Hepatic stellate cell (primary cell): Measurements from ENCODE around the gene PCDHB6.
A peak's percentile ranks its signal among the peaks of the same experiment; 100 is the strongest.
"Not testable (repeated sequence)": the region's sequence is repeated elsewhere in the genome, so short reads cannot be mapped to it uniquely, and the experiment has no call there.

Experiments used
- DNase-seq: peaks from one replicate; pipeline ENCODE4 v3.0.0; 2011; ENCODE audit warnings: low spot score

The PCDHB6 gene

DNA sequence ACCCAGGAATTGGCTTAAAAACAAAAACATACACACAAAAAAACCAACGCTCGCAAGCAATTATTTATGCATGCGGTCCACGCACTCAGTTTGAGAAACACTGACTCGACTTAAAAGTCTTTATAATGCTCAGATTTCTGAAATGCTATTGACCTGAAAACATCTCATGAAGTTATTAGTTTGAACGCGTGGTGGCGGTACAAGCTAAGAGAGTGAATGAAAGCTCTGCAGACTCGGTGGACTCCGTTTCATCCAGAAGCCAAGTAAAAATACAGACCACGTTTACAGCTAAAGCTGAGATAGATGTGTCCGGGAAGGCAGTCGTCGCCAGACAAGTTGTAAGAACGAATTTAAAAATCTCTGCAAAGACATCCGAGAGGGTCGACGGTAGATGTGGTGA, at the start of gene PCDHB6:
Gene PCDHB6, plus strand, starts transcription at position 246 of the 400 bp plus-strand sequence. CDS start 201 bp downstream, outside the sequence.
- DNase-seq, result peak; percentile 49

DNA sequence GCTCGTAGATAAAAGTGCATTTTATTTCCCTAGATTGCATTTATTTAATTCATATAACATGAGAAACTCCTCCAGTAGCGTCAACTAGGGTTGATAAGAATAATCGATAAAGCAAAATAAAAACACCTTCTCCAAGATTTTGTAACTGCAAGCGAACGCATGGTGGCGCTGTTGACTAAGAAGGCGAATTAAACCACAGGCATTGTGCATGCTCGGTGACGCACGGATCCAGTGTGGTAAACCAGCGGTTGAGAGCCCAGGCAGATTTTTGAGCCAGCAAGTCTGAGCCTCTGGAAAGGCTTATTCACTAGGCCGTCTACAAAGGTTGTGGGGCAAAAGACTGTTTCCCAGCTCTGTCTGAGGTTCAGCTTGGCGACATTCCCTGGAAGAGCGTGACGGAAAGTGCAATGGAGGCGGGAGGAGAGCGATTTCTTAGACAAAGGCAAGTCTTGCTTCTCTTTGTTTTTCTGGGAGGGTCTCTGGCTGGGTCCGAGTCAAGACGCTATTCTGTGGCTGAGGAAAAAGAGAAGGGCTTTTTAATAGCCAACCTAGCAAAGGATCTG, 49.5 kb upstream of the PCDHB6 start, which contains the start of gene PCDHB3:
Gene PCDHB3, plus strand, starts transcription at position 231 of the 563 bp plus-strand sequence. Its CDS starts 177 bp downstream, at position 408.
- peak; percentile 22 for DNase-seq

DNA sequence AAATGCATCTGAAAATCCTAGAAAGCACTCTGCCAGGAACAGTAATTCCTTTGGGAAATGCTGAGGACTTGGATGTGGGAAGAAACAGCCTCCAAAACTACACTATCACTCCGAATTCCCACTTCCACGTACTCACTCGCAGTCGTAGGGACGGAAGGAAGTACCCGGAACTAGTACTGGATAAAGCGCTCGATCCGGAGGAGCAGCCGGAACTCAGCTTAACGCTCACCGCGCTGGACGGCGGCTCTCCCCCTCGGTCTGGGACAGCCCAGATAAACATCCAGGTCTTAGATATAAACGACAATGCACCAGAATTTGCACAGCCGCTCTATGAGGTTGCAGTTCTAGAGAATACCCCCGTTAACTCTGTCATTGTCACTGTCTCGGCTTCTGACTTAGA, 48.8 kb upstream of the PCDHB6 start:
- DNase-seq, result no peak

DNA sequence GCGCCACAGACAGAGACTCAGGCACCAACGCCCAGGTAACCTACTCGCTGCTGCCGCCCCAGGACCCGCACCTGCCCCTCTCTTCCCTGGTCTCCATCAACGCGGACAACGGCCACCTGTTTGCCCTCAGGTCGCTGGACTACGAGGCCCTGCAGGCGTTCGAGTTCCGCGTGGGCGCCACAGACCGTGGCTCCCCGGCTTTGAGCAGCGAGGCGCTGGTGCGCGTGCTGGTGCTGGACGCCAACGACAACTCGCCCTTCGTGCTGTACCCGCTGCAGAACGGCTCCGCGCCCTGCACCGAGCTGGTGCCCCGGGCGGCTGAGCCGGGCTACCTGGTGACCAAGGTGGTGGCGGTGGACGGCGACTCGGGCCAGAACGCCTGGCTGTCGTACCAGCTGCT, 47.8 kb upstream of the PCDHB6 start:
- DNase-seq, result not testable (repeated sequence)

DNA sequence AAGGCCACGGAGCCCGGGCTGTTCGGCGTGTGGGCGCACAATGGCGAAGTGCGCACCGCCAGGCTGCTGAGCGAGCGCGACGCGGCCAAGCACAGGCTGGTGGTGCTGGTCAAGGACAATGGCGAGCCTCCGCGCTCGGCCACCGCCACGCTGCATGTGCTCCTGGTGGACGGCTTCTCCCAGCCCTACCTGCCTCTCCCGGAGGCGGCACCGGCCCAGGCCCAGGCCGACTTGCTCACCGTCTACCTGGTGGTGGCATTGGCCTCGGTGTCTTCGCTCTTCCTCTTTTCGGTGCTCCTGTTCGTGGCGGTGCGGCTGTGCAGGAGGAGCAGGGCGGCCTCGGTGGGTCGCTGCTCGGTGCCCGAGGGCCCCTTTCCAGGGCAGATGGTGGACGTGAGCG, 47.4 kb upstream of the PCDHB6 start:
- not testable (repeated sequence) for DNase-seq

DNA sequence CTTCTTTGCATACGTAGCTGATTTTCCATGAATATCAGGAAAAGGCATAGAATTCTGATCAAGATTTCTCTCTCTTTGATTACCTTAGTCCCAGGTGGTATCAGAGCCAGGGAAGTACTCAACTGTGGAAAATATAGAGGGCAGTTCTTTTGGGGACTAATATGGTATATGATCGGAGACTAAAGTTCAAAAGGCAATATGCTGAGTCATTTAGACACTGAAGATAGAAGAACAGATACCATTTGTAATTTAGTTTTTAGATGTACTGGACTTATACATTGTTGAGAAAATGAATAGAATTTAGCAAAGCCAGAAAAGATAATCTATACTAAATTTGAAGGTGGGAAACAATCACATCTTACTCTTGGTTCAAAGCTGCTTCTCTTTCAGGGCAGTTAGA, 44.5 kb upstream of the PCDHB6 start:
- DNase-seq, result no peak

DNA sequence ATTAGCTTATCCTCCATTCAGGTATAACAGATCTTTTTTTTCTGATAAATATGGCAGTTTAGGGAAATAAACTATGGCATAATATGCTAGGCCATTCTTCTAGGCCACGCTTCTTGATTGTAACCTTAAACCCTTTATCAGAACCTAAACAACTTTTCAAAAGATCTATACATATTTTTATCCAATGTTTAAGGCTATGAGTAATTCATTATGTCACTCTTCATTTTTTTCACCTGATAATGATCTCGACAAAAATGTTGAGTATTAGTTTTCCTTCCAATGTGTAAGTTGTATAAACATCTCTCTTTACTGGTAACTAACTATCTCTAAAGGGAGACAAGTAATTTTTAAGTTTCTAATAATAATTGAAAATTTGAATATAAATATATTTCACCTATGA, 30.6 kb upstream of the PCDHB6 start:
- no peak for DNase-seq

DNA sequence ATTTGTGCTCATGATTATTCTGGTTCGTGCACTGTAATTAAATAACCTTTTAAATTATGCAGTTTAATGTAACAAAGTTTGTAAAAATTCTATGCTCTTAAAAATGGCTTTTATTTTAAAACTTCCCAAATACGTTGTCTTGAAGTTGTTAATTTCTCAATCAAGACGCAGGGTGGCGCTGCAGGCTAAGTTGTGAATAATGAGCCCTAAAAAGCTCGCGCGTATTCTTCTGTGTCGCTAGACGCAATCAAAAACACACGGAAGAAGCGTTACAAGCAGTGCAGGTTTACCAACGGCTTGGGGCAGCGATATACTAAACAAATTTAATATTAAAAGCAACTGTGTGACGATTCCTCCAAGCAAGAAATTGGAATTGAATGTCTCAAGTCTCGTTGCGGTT, 28.3 kb upstream of the PCDHB6 start, which contains the start of gene PCDHB4:
Gene PCDHB4, plus strand, starts transcription at position 256 of the 400 bp plus-strand sequence. CDS start 181 bp downstream, outside the sequence.
- DNase-seq, result no peak

DNA sequence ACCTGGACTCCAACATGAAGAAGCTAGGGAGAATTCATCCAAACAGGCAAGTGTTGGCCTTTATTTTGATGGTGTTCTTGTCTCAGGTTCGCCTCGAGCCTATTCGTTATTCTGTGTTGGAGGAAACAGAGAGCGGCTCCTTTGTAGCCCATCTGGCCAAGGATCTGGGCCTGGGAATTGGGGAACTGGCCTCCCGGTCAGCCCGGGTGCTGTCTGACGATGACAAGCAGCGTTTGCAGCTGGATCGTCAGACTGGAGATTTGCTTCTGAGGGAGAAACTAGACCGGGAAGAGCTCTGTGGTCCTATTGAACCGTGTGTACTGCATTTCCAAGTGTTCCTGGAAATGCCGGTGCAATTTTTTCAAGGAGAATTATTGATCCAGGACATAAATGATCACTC, 27.9 kb upstream of the PCDHB6 start:
- DNase-seq, result no peak

DNA sequence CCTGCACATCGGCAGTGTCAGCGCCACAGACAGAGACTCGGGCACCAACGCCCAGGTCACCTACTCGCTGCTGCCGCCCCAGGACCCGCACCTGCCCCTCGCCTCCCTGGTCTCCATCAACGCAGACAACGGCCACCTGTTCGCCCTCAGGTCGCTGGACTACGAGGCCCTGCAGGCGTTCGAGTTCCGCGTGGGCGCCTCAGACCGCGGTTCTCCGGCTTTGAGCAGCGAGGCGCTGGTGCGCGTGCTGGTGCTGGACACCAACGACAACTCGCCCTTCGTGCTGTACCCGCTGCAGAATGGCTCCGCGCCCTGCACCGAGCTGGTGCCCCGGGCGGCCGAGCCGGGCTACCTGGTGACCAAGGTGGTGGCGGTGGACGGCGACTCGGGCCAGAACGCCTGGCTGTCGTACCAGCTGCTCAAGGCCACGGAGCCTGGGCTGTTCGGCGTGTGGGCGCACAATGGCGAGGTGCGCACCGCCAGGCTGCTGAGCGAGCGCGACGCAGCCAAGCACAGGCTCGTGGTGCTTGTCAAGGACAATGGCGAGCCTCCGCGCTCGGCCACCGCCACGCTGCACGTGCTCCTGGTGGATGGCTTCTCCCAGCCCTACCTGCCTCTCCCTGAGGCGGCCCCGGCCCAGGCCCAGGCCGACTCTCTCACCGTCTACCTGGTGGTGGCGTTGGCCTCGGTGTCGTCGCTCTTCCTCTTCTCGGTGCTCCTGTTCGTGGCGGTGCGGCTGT, 26.3 kb upstream of the PCDHB6 start:
- not testable (repeated sequence) for DNase-seq

DNA sequence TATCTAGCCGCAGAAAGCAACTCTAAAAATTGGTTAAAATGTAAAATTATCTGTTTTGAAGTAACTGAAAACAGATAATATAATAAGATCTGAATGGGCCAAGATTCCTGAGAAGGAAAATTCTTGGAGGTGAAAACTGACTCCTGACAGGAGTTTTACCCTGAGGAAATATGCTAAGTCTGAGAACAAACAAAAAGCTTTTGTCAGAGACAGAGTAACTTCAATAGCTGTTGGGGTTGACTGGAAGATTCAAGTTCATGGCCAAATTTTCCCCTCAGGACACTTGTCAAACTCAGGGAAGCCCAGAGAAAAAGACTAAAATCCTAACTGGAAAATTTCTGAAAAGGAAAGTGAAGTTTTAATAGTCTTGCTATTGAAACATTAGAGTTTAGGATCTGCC, 22.6 kb upstream of the PCDHB6 start:
- DNase-seq, result no peak

DNA sequence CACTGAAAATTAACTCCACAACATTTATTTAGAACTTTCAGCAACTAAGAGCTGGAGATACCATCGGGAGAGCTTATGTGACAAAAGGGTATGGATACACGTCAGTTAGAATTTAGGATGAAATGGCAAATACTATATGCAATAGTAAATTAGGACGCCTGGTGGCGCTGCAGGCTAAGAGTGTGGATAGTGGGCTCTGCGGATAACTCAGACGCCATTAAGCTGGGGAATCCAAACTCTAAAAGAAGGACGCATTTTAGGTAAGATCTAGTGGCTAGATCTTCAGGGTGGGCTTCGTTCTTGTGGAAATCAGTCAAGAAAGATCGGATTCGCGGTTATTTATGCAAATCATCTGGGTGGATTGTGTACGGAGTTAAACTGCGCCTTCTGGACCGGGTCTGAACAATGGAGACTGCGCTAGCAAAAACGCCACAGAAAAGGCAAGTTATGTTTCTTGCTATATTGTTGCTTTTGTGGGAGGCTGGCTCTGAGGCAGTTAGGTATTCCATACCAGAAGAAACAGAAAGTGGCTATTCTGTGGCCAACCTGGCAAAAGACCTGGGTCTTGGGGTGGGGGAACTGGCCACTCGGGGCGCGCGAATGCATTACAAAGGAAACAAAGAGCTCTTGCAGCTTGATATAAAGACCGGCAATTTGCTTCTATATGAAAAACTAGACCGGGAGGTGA, 14.7 kb upstream of the PCDHB6 start, which contains the start of gene PCDHB5:
Gene PCDHB5, plus strand, starts transcription at position 177 of the 688 bp plus-strand sequence. Its CDS starts 229 bp downstream, at position 406.
- no peak for DNase-seq

DNA sequence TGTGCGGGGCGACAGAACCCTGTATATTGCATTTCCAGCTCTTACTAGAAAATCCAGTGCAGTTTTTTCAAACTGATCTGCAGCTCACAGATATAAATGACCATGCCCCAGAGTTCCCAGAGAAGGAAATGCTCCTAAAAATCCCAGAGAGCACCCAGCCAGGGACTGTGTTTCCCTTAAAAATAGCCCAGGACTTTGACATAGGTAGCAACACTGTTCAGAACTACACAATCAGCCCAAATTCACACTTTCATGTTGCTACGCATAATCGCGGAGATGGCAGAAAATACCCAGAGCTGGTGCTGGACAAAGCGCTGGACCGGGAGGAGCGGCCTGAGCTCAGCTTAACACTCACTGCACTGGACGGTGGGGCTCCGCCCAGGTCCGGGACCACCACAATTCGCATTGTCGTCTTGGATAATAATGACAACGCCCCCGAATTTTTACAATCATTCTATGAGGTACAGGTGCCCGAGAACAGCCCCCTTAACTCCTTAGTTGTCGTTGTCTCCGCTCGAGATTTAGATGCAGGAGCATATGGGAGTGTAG, 14.1 kb upstream of the PCDHB6 start:
- no peak for DNase-seq

DNA sequence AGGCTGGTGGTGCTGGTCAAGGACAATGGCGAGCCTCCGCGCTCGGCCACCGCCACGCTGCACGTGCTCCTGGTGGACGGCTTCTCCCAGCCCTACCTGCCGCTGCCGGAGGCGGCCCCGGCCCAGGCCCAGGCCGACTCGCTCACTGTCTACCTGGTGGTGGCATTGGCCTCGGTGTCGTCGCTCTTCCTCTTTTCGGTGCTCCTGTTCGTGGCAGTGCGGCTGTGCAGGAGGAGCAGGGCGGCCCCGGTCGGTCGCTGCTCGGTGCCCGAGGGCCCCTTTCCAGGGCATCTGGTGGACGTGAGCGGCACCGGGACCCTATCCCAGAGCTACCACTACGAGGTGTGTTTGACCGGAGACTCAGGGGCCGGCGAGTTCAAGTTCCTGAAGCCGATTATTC, 12.5 kb upstream of the PCDHB6 start:
- not testable (repeated sequence) for DNase-seq

DNA sequence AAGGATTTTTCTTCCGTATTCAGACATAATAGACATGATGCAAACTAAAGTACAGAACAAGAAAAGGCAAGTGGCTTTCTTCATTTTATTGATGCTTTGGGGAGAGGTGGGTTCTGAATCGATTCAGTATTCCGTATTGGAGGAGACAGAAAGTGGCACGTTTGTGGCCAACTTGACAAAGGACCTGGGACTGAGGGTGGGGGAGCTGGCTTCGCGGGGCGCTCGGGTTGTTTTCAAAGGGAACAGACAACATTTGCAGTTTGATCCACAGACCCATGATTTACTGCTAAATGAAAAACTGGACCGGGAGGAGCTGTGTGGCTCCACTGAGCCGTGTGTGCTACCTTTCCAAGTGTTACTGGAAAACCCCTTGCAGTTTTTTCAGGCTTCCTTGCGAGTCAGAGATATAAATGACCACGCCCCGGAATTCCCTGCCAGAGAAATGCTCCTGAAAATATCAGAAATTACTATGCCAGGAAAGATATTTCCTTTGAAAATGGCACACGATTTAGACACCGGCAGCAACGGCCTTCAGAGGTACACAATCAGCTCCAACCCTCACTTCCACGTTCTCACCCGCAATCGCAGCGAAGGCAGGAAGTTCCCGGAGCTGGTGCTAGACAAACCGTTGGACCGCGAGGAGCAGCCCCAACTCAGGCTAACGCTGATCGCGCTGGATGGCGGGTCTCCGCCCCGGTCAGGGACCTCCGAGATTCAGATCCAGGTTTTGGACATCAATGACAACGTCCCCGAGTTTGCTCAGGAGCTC, 551 bp downstream of the PCDHB6 start:
- DNase-seq, result no peak

DNA sequence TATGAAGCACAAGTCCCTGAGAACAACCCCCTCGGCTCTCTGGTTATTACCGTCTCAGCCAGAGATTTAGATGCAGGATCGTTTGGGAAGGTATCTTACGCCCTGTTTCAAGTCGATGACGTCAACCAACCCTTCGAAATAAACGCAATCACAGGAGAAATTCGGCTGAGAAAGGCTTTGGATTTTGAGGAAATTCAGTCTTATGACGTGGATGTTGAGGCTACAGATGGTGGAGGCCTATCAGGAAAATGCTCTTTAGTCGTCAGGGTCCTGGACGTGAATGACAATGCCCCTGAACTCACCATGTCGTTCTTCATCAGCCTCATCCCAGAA, 1.1 kb downstream of the PCDHB6 start:
- DNase-seq, result no peak

DNA sequence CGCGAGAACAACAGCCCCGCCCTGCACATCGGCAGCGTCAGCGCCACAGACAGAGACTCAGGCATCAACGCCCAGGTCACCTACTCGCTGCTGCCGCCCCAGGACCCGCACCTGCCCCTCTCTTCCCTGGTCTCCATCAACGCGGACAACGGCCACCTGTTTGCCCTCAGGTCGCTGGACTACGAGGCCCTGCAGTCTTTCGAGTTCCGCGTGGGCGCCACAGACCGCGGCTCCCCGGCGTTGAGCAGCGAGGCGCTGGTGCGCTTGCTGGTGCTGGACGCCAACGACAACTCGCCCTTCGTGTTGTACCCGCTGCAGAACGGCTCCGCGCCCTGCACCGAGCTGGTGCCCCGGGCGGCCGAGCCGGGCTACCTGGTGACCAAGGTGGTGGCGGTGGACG, 1.8 kb downstream of the PCDHB6 start:
- not testable (repeated sequence) for DNase-seq

DNA sequence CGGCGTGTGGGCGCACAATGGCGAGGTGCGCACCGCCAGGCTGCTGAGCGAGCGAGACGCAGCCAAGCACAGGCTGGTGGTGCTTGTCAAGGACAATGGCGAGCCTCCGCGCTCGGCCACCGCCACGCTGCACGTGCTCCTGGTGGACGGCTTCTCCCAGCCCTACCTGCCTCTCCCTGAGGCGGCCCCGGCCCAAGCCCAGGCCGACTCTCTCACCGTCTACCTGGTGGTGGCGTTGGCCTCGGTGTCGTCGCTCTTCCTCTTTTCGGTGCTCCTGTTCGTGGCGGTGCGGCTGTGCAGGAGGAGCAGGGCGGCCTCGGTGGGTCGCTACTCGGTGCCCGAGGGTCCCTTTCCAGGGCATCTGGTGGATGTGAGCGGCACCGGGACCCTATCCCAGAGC, 2.2 kb downstream of the PCDHB6 start:
- DNase-seq, result not testable (repeated sequence)

DNA sequence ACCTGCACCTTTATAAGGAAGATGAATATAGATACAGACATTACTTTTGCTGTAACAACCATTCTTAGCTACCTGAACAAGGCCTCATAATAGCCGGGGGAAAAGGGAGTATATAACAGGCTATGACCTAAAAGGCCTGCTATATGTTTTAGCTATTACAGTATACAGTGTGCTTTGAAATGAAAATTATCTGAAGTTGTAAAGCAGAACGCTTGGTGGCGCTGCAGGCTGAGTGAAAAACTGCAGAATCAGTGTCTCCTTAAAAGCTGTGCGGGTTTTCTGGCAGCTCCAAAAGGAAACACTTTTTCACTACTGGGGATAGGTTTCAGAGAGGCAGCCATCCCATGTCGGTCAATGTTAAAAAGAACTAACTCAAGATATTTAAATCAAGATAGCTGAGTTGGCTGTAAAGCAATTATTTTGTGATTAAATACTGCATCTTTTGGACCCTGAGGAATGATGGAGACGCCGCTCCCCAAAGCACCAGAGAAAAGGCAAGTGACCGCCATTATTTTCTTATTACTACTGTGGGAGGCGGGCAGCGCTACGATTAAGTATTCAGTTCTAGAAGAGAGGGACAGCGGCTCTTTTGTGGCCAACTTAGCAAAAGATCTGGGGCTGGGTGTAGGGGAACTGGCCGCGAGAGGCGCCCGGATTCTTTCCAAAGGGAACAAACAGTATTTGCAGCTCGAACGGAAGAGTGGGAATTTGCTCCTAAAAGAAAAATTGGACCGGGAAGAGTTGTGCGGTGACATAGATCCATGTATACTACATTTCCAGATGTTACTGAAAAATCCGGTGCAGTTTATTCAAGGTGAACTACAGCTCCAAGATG, 5.9 kb downstream of the PCDHB6 start:
- no peak for DNase-seq

DNA sequence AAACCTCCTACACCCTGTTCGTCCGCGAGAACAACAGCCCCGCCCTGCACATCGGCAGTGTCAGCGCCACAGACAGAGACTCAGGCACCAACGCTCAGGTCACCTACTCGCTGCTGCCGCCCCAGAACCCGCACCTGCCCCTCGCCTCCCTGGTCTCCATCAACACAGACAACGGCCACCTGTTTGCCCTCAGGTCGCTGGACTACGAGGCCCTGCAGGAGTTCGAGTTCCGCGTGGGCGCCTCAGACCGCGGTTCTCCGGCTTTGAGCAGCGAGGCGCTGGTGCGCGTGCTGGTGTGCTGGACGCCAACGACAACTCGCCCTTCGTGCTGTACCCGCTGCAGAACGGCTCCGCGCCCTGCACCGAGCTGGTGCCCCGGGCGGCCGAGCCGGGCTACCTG, 7.5 kb downstream of the PCDHB6 start:
- not testable (repeated sequence) for DNase-seq

DNA sequence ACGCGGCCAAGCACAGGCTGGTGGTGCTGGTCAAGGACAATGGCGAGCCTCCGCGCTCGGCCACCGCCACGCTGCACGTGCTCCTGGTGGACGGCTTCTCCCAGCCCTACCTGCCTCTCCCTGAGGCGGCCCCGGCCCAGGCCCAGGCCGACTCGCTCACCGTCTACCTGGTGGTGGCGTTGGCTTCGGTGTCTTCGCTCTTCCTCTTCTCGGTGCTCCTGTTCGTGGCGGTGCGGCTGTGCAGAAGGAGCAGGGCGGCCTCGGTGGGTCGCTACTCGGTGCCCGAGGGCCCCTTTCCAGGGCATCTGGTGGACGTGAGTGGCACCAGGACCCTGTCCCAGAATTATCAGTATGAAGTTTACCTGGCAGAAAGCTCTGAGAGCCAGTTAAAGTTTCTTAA, 8.0 kb downstream of the PCDHB6 start:
- DNase-seq, result not testable (repeated sequence)
